C4-2B (cell line): Measurements from ENCODE around the gene TET3.
A peak's percentile ranks its signal among the peaks of the same experiment; 100 is the strongest.

Experiments
- H3K27ac ChIP-seq: fragments of 450-650 bp; 2 replicates; pipeline ENCODE4 v1.5.1; 2017
- CTCF ChIP-seq: fragments of 450-650 bp; conservative IDR thresholded peaks from 2 replicates; pipeline ENCODE4 v1.5.1; 2017; ENCODE audit warnings: mild to moderate bottlenecking
- ZFX ChIP-seq: fragments of 450-650 bp; IDR thresholded peaks from 2 replicates; pipeline ENCODE4 v1.6.1; 2017

The TET3 gene

GRCh38 chr2:73977466-73977865 is 7.2 kb upstream of the TET3 start:
- no peak for TF ChIP-seq ZFX
- TF ChIP-seq CTCF = no peak
- no peak overlapping the region for H3K27ac ChIP-seq

GRCh38 chr2:73979021-73979420 is 5.7 kb upstream of the TET3 start:
- no peak for TF ChIP-seq ZFX
- no peak for TF ChIP-seq CTCF

GRCh38 chr2:73979686-73980085 is 5.0 kb upstream of the TET3 start:
- H3K27ac ChIP-seq = no peak overlapping the region
- TF ChIP-seq CTCF (no peak), ZFX (no peak)

More at GRCh38 chr2:73979021-73979420, 5.7 kb upstream of the TET3 start:
- H3K27ac ChIP-seq = no peak overlapping the region

GRCh38 chr2:73980566-73980965 is 4.1 kb upstream of the TET3 start:
- no peak overlapping the region for H3K27ac ChIP-seq

GRCh38 chr2:73981081-73982001 is 3.4 kb upstream of the TET3 start:
- H3K27ac ChIP-seq = no peak overlapping the region
- TF ChIP-seq ZFX (no peak), CTCF (no peak)

More at GRCh38 chr2:73980566-73980965, 4.1 kb upstream of the TET3 start:
- TF ChIP-seq CTCF (no peak), ZFX (no peak)

GRCh38 chr2:73982140-73982617 is 2.5 kb upstream of the TET3 start:
- TF ChIP-seq ZFX = no peak
- TF ChIP-seq CTCF = no peak
- H3K27ac ChIP-seq = peak overlapping the region; percentile 38

- peak overlapping the region; percentile 100 for H3K27ac ChIP-seq
Measured at GRCh38 chr2:73983322-73984202, 1.1 kb upstream of the TET3 start.

More at GRCh38 chr2:73983322-73984202, 1.1 kb upstream of the TET3 start:
- TF ChIP-seq CTCF = no peak; the same call in 1 of the 2 replicates
- no peak for TF ChIP-seq ZFX
